Measurements from ENCODE around the gene SHB.

GRCh38 chr9:37946971-37947370 lies 122.1 kb downstream of the SHB start:
- no peak for TF ChIP-seq CTCF (IDR thresholded peaks at IDR 0.05; ENCODE audit: low read depth, low read length)
- TF ChIP-seq EZH2phosphoT487 (IDR thresholded peaks at IDR 0.05; ENCODE audit: low read depth) = no peak
